Heart left ventricle (tissue), 16 donors: Measurements from ENCODE around the gene PFKFB4. TPM values are rescaled to one million over a fixed set of nuclear protein-coding genes. Genes with fewer than 3 reads are reported as not detected.
A peak's percentile ranks its signal among the peaks of the same experiment; 100 is the strongest.

Experiments
- ATAC-seq, 4 donors: fragments of 200-7000 bp; cut with Tn5 transposase; one replicate each; pipeline ENCODE4 v1.9.1; 2020 to 2022; ENCODE audit warnings: moderate library complexity in 4 of 4, mild to moderate bottlenecking in 3 of 4, moderate number of reproducible peaks in 1 of 4
- DNase-seq, 5 donors: peaks; one replicate each; pipeline ENCODE4 v3.0.0-alpha.2; 2020
- H3K27ac ChIP-seq, 12 donors: fragments of 200-600 bp; sonication (generic) in 4 of 12; one replicate each; pipeline versions ENCODE4 v1.5.0 to v1.8.0; 2016 to 2022; ENCODE audit warnings: mild to moderate bottlenecking in 2 of 12
- H3K27me3 ChIP-seq, 9 donors: fragments of 200-600 bp; sonication (generic) in 2 of 9; one replicate each; pipeline versions ENCODE4 v1.5.1 to v1.8.0; 2016 to 2022; ENCODE audit warnings: mild to moderate bottlenecking in 3 of 9
- H3K36me3 ChIP-seq, 9 donors: fragments of 200-600 bp; sonication (generic) in 2 of 9; one replicate each; pipeline versions ENCODE4 v1.5.0 to v1.8.0; 2018 to 2022; ENCODE audit warnings: mild to moderate bottlenecking in 2 of 9
- H3K4me1 ChIP-seq, 12 donors: fragments of 200-600 bp; sonication (generic) in 4 of 12; one replicate each; pipeline versions ENCODE4 v1.5.0 to v1.8.0; 2016 to 2022; ENCODE audit warnings: mild to moderate bottlenecking in 3 of 12
- H3K4me3 ChIP-seq, 12 donors: fragments of 200-600 bp; sonication (generic) in 4 of 12; one replicate each; pipeline versions ENCODE4 v1.5.0 to v1.8.0; 2017 to 2022; ENCODE audit warnings: mild to moderate bottlenecking in 9 of 12, moderate library complexity in 4 of 12
- H3K9me3 ChIP-seq, 12 donors: fragments of 200-600 bp; sonication (generic) in 4 of 12; one replicate each; pipeline versions ENCODE4 v1.5.0 to v1.8.0; 2016 to 2022; ENCODE audit warnings: mild to moderate bottlenecking in 1 of 12
- POLR2A ChIP-seq, 2 donors: fragments of 450-650 bp; IDR thresholded peaks; one replicate each; pipeline ENCODE4 v1.6.1; 2017; ENCODE audit warnings: antibody characterized with exemption in 2 of 2, mild to moderate bottlenecking in 2 of 2, moderate library complexity in 2 of 2
- WGBS, 4 donors: extraction: QIAGEN DNeasy Blood & Tissue Kit in 2 of 4; methylation state at CpG; one replicate each; pipeline versions ENCODE4 v1.1.5 to v1.1.7; 2013 to 2018; 5-methylcytosine and 5-hydroxymethylcytosine counted together
- intact Hi-C, 10 donors: fragments of 100-400 bp; cut with DNase I; formaldehyde crosslinking; loops; one replicate each; pipeline versions ENCODE4 v1.11.1 to v1.14.2; 2022
- polyA plus RNA-seq, 2 donors: library from polyadenylated mRNA; stranded (reverse); fragments of 200-250 nt; gene quantifications; one replicate each; pipeline ENCODE4 v1.2.3, GENCODE V29; 2013
- total RNA-seq, 9 donors: library from RNA; depleted of rRNA in 2 of 9; stranded (reverse); fragments of >200 nt in 2 of 9; fragmentation: NEBNext Ultra II Directional in 3 of 9; extraction: Animal tissue kit (Norgen Biotek cat#: 25700) in 3 of 9; gene quantifications; one replicate each; pipeline versions ENCODE4 v1.1.0 to v1.2.4, GENCODE V29; 2016 to 2023
- TF ChIP-seq, protein P1 (sequence below), 12 donors: fragments of 200-600 bp; sonication (generic) in 4 of 12; IDR thresholded peaks; one replicate each; pipeline versions ENCODE4 v1.5.0 to v1.8.0; 2018 to 2022; ENCODE audit warnings: antibody characterized with exemption in 12 of 12, mild to moderate bottlenecking in 5 of 12
- donor health status: ischemic (EF 13 %, LVEDD 7.1; RV severe dilation, severe dysfunction).
- donor health status: healthy with polysubstance abuse.
- donor health status: DM: no; HTN: yes; CAD: no.
- donor health status: DM: no; HTN: no; CAD: no.
- donor health status: ischemic (EF 25% LVEDD 6.9; RV normal size, moderate dysfunction).
- donor health status: ischemic (EF 25% LVEDD 5.7; RV mildly dilated, moderate dysfunction).
- donor health status: healthy.
- donor health status: DM: yes; HTN: yes; CAD: no.
- donor health status: ischemic (EF 35%, LVEDD 5.7; RV mildly dilated, moderate dysfunction).
- donor health status: nonischemic (EF 11% LVEDD 7.7; RV severe dilation, severe dysfunction).
- donor health status: DM: yes; HTN: yes; CAD: no.
- donor health status: PGD.
- donor health status: ischemic (EF 29% LVEDD 5.4; RV normal size, mild dysfunction).
- donor health status: nonischemic (EF 23%, LVEDD 6.1; RV moderate dilation, normal function).

Gene PFKFB4
- total and polyA plus RNA-seq, 11 donors, result 0.44 to 9.1 (median 1.2) TPM

DNA sequence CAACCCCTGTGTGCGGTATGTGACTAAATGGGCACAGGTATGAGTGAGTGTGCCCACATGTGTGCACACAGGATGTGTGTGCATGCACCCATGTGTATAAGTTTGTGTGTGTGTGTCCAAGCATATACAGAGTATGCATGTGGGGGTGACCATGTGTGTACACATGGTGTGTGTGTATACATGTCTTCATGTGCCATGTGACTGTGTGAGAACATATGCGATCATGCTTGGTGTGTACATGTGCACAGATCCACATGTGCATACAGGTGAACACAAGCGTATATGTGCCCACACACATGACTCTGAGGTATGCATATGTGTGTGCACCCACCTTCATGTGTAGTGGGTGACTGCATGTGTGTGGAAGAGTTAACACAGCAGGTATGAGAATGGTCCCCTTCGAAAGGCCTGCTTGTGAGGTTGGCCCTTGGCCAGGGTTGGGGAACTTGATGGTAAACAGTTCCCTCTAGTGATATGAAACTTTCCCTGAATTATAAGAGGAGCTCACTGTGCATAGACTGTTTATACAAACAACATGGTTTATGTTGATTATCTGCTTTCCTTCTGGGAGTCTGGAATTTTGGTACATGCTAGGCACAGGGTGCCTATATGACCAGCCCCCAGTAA is 10.3 kb downstream of the PFKFB4 start:
- Histone ChIP-seq H3K9me3 (no peaks in the 10 kb centered on the region), H3K27me3 (no peaks in the 10 kb centered on the region), H3K4me1 (peaks cover 0 to 17% (median 8%) of the 10 kb centered on the region in 12 donors), H3K27ac (no peak overlapping the region), H3K36me3 (peaks cover 0 to 9% (median 0%) of the 10 kb centered on the region in 9 donors), H3K4me3 (no peak overlapping the region)
- intact Hi-C loops, result loop anchor here in 9 of 10 donors (2.0 to 10.0 kb wide), 8 partner anchors 39 to 274 kb away; partner anchors contain the start of genes ATRIP (in 1 of the 9) and SHISA5 (in 1 of the 9)
- 71 to 77% (median 75%) methylated on average over 4 of the region's 4 CpGs for WGBS, 4 donors
- TF ChIP-seq POLR2A (IDR thresholded peaks at IDR 0.05), result no peak
- TF ChIP-seq, protein P1, sequence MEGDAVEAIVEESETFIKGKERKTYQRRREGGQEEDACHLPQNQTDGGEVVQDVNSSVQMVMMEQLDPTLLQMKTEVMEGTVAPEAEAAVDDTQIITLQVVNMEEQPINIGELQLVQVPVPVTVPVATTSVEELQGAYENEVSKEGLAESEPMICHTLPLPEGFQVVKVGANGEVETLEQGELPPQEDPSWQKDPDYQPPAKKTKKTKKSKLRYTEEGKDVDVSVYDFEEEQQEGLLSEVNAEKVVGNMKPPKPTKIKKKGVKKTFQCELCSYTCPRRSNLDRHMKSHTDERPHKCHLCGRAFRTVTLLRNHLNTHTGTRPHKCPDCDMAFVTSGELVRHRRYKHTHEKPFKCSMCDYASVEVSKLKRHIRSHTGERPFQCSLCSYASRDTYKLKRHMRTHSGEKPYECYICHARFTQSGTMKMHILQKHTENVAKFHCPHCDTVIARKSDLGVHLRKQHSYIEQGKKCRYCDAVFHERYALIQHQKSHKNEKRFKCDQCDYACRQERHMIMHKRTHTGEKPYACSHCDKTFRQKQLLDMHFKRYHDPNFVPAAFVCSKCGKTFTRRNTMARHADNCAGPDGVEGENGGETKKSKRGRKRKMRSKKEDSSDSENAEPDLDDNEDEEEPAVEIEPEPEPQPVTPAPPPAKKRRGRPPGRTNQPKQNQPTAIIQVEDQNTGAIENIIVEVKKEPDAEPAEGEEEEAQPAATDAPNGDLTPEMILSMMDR (IDR thresholded peaks at IDR 0.05), result no peak
- DNase-seq (peak in 1 of 5 donors; percentile 20), ATAC-seq (no peak)

DNA sequence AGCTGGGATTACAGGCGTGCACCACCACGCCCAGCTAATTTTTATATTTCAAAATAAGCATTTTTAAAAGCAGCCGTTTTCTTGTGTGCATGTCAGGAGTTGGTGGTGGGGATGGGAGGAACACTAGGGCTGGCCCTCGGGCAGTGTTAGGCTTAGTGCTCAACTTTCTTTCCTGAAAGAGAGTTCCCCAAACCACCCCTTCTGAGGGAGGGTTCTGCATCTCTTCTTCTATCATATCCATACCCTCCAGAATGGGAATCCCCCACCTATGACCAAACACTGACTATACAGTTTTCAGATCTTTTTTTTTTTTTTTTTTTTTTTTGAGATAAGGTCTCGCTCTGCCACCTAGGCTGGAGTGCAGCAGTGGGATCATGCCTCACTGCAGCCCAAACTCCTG is 12.5 kb downstream of the PFKFB4 start:
- DNase-seq, result peak in 1 of 5 donors; percentile 6
- Histone ChIP-seq H3K27me3 (no peaks in the 10 kb centered on the region), H3K36me3 (peaks cover 0 to 9% (median 0%) of the 10 kb centered on the region in 9 donors), H3K27ac (no peak overlapping the region), H3K9me3 (no peaks in the 10 kb centered on the region), H3K4me3 (no peak overlapping the region), H3K4me1 (peaks cover 0 to 16% (median 8%) of the 10 kb centered on the region in 12 donors)
- TF ChIP-seq, protein P1 (IDR thresholded peaks at IDR 0.05), result no peak
- TF ChIP-seq POLR2A (IDR thresholded peaks at IDR 0.05), result no peak
- ATAC-seq, result no peak
- intact Hi-C loops, result loop anchor here in 5 of 10 donors (10.0 kb wide), 1 partner anchor 269 kb away; no protein-coding TSS in a partner anchor
- WGBS, 4 donors, result 90 to 94% (median 91%) methylated on average over 5 of the region's 5 CpGs

DNA sequence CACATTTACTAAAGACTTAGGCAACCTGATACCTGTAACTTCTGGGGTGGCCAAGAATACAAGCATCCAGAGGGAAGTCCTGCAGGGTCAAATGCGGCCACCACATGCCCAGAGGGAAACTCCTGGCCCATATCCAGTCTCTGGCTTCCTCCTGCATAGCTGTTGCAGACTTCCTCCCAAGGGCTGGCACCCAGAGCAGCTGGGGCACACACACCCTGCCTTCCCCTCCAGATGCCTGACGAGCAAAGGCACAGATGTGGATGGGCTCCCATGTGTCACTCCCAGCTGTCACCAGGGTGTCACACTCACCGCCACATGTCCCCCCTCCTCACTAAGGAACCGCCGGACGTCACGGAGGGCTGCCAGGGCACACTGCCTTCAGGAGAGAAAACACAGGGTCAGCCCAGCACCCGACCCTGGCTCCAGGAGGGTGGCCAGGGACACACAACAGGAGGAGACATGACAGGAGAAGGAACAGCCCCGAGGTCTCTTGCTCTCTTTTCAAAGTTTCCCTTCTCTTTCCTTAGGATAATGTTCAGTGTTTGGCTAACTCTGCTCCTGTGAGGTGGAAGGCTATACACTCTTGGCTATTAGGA is 13.2 kb downstream of the PFKFB4 start:
- no peak overlapping the region for H3K27ac ChIP-seq
- DNase-seq (peak in 4 of 5 donors; percentile 58 to 78 (median 63)), ATAC-seq (peak; percentile 63 to 88 (median 84))
- peaks cover 0 to 11% (median 6%) of the 10 kb centered on the region in 12 donors for H3K4me1 ChIP-seq
- no peaks in the 10 kb centered on the region for H3K9me3 ChIP-seq
- no peak for TF ChIP-seq POLR2A (IDR thresholded peaks at IDR 0.05)
- TF ChIP-seq, protein P1 (IDR thresholded peaks at IDR 0.05), result no peak
- no peaks in the 10 kb centered on the region for H3K27me3 ChIP-seq
- H3K4me3 ChIP-seq, result no peak overlapping the region
- 15 to 26% (median 24%) methylated on average over 4 to 9 of the region's 9 CpGs for WGBS, 4 donors
- H3K36me3 ChIP-seq, result peaks cover 0 to 12% (median 0%) of the 10 kb centered on the region in 9 donors
- intact Hi-C loops, result loop anchor here in 5 of 10 donors (10.0 kb wide), 1 partner anchor 269 kb away; no protein-coding TSS in a partner anchor

DNA sequence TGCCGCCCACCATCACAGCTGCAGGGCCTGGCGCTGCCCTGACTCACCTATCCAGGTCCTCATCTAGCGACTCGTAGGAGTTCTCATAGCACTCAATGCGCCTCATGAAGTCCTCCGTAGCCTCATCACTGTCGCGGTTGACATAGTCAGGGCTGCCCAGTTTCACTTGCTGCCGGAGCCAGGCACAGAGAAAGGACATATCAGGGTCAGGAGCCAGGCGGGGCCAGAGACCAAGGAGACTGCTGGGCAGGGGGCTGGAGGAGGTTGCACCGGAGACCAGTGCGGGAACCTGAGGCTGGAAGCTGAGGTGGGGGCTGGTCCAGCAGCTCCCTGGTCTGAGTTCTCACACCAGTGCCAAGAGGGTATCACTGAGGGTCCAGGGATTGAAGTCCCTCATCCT is 18.2 kb downstream of the PFKFB4 start:
- H3K4me3 ChIP-seq, result no peak overlapping the region
- no peak overlapping the region for H3K27ac ChIP-seq
- ATAC-seq (no peak), DNase-seq (peak in 1 of 5 donors; percentile 34)
- intact Hi-C loops, result no loop called here
- WGBS, 4 donors, result 94 to 98% (median 96%) methylated on average over 11 to 12 of the region's 12 CpGs
- no peaks in the 10 kb centered on the region for H3K27me3 ChIP-seq
- H3K4me1 ChIP-seq, result peaks cover 0 to 7% (median 2%) of the 10 kb centered on the region in 12 donors
- TF ChIP-seq POLR2A (IDR thresholded peaks at IDR 0.05), result no peak
- TF ChIP-seq, protein P1 (IDR thresholded peaks at IDR 0.05), result no peak
- H3K36me3 ChIP-seq, result peaks cover 0 to 37% (median 2%) of the 10 kb centered on the region in 9 donors
- no peaks in the 10 kb centered on the region for H3K9me3 ChIP-seq
